ENCODE data around the gene PRSS23.

GRCh38 chr11:86802146-86802545 lies 1.8 kb downstream of the PRSS23 start:
- TF ChIP-seq CTCF (conservative IDR thresholded peaks at IDR 0.05), result no peak
- TF ChIP-seq ZFX (IDR thresholded peaks at IDR 0.05), result no peak
